Erythroblast (primary cell): ENCODE measurements around the gene DGAT2.
"Not testable (repeated sequence)": the region's sequence is repeated elsewhere in the genome, so short reads cannot be mapped to it uniquely, and the experiment has no call there.

Experiments
- GATA1 ChIP-seq: IDR thresholded peaks from 2 replicates; pipeline ENCODE4 v1.6.1; 2011; ENCODE audit warnings: low read depth, mild to moderate bottlenecking, control low read depth, low read length, moderate library complexity
- POLR2A ChIP-seq: IDR thresholded peaks from 2 replicates; pipeline ENCODE4 v1.6.1; 2011; ENCODE audit warnings: mild to moderate bottlenecking, low read length

DNA sequence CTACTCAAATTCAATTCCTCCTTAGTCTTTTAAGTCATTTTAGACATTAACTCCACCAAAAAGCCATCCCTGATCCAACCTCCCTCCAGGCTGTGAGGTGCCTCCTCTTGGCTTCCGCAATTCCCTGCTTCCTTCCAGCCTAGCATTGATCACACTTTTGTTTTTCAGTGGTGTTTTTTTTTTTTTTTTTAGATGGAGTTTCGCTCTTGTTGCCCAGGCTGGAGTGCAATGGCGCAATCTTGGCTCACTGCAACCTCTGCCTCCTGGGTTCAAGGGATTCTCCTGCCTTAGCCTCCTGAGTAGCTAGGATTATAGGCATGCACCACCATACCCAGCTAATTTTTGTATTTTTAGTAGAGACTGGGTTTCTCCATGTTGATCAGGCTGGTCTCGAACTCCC is 25.4 kb upstream of the DGAT2 start:
- not testable (repeated sequence) for TF ChIP-seq POLR2A, GATA1
